Thyroid gland (tissue), 4 donors: Measurements from ENCODE around the gene TSPAN7. TPM values are rescaled to one million over a fixed set of nuclear protein-coding genes. Genes with fewer than 3 reads are reported as not detected.

Source experiments
- DNase-seq, 2 donors: peaks; one replicate each; pipeline ENCODE4 v3.0.0-alpha.2; 2019
- H3K27ac ChIP-seq, 3 donors: fragments of 200-600 bp; sonication (generic); 1 replicate in 2 of 3; 2 replicates in 1 of 3; pipeline ENCODE4 v1.5.1; 2016 to 2019; ENCODE audit warnings: mild to moderate bottlenecking in 1 of 3, moderate library complexity in 1 of 3
- H3K27me3 ChIP-seq: fragments of 200-600 bp; sonication (generic); one replicate; pipeline ENCODE4 v1.5.1; 2019
- H3K36me3 ChIP-seq, 2 donors: fragments of 200-600 bp; sonication (generic); one replicate each; pipeline ENCODE4 v1.5.1; 2016 to 2019
- H3K4me1 ChIP-seq, 2 donors: fragments of 200-600 bp; sonication (generic); one replicate each; pipeline ENCODE4 v1.5.1; 2017 to 2019
- H3K4me3 ChIP-seq, 3 donors: fragments of 200-600 bp; sonication (generic); replicated peaks in 1 of 3; 1 replicate in 2 of 3; 2 replicates in 1 of 3; pipeline ENCODE4 v1.5.1; 2016; ENCODE audit warnings: mild to moderate bottlenecking in 1 of 3
- H3K9me3 ChIP-seq: fragments of 200-600 bp; sonication (generic); one replicate; pipeline ENCODE4 v1.5.1; 2017
- POLR2A ChIP-seq, 2 donors: fragments of 450-650 bp; IDR thresholded peaks; one replicate each; pipeline ENCODE4 v1.6.1; 2017; ENCODE audit warnings: antibody characterized with exemption in 2 of 2, mild to moderate bottlenecking in 2 of 2, moderate library complexity in 1 of 2
- WGBS, 2 donors: methylation state at CpG; one replicate each; pipeline ENCODE4 v1.1.5; 2017; 5-methylcytosine and 5-hydroxymethylcytosine counted together
- intact Hi-C: fragments of 100-400 bp; cut with DNase I; formaldehyde crosslinking; loops from one replicate; pipeline ENCODE4 v1.15.1; 2023
- total RNA-seq, 4 donors: library from RNA; depleted of rRNA; stranded (reverse); fragments of >200 nt; gene quantifications; one replicate each; pipeline ENCODE4 v1.2.3, GENCODE V29; 2016
- TF ChIP-seq, protein P1 (sequence below), 6 experiments: fragments of 200-600 bp in 3 of 6; fragments of 450-650 bp in 3 of 6; sonication (generic) in 3 of 6; IDR thresholded peaks; one replicate each; pipeline ENCODE4 v1.5.1; 2016 to 2019; ENCODE audit warnings: antibody characterized with exemption in 6 of 6, mild to moderate bottlenecking in 2 of 6, inconsistent platforms in 1 of 6, moderate library complexity in 1 of 6

Gene TSPAN7
- total RNA-seq, 4 donors from 2014 or later, result 38.1 to 66.2 (median 55.2) TPM

DNA sequence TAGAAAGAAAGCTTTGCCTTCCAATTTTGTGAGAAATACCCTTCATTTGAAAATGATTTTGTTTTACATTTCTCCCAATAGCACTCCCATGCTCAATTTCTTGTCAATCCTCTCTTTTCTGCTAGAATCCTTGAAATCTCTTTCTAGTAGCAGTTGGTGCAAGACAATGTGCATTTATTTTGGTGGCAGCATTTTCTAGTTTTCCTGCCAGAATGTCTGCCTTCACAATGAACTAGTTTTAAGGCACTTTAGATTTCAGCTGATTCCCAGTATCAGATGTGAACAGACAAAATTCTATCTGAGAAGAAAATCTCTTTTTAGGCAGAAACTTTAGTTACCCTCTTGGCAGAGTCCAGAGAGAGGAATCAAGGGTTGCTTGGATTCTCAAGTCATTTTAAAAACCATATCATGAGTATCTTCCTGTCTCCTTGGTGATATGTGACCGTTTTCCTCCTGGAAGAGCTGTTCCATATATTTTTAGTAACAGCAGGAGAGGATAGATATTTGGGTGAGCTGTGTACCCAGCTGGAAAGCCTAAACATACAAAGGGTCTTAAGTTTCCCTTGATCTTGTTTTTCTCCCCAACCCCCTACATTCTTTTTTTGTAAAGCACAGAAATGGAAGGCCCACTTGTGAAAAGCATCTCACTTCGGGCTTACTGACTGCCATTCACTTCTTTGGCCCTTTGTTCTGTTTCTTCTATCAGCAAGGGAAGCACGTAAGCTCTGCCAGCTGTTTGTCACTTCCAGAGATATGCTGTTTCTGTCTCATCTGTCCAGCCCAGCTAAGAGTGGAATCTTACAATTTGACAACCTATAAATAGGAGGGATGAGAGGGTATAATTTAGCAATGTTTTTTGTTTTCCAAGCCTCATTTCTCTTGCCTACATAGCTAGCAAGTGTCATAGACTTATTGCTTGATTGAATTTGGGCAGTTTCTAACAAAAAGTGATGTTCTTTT, 38.7 kb downstream of the TSPAN7 start:
- Histone ChIP-seq H3K36me3 (no peaks in the 10 kb centered on the region), H3K4me1 (peaks cover 0 to 5% of the 10 kb centered on the region in 2 donors), H3K27me3 (no peaks in the 10 kb centered on the region), H3K9me3 (no peaks in the 10 kb centered on the region), H3K27ac (no peak overlapping the region), H3K4me3 (no peak overlapping the region)
- intact Hi-C loops, result no loop called here
- DNase-seq, result no peak
- TF ChIP-seq, protein P1, sequence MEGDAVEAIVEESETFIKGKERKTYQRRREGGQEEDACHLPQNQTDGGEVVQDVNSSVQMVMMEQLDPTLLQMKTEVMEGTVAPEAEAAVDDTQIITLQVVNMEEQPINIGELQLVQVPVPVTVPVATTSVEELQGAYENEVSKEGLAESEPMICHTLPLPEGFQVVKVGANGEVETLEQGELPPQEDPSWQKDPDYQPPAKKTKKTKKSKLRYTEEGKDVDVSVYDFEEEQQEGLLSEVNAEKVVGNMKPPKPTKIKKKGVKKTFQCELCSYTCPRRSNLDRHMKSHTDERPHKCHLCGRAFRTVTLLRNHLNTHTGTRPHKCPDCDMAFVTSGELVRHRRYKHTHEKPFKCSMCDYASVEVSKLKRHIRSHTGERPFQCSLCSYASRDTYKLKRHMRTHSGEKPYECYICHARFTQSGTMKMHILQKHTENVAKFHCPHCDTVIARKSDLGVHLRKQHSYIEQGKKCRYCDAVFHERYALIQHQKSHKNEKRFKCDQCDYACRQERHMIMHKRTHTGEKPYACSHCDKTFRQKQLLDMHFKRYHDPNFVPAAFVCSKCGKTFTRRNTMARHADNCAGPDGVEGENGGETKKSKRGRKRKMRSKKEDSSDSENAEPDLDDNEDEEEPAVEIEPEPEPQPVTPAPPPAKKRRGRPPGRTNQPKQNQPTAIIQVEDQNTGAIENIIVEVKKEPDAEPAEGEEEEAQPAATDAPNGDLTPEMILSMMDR (IDR thresholded peaks at IDR 0.05), result no peak
- TF ChIP-seq POLR2A (IDR thresholded peaks at IDR 0.05), result no peak
- 29% methylated on average over 3 of the region's 3 CpGs for WGBS, 2 donors

DNA sequence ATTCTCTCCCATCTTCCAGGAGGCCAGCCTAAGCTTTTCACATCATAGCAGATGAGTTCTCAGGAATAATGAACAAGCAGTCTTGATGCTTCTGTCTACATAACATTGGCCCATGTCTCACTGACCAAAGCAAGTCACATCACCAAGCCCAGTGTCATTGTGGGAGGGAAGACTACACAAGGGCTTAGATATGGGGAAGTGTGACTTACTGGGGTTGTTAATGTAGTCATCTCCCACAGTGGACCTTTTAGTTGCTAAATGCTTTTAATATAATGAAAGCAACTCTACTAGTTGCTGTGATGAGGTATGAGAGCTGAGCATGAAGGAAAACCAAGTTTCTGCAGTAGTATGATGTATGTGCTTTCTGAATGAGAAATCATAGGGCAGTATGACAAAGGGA, 40.5 kb downstream of the TSPAN7 start:
- intact Hi-C loops, result no loop called here
- no peak for DNase-seq
- no peak for TF ChIP-seq POLR2A (IDR thresholded peaks at IDR 0.05)
- TF ChIP-seq, protein P1 (IDR thresholded peaks at IDR 0.05), result no peak
- Histone ChIP-seq H3K27ac (no peak overlapping the region), H3K4me3 (no peak overlapping the region), H3K9me3 (no peaks in the 10 kb centered on the region), H3K27me3 (no peaks in the 10 kb centered on the region), H3K4me1 (peaks cover 0 to 5% of the 10 kb centered on the region in 2 donors), H3K36me3 (no peaks in the 10 kb centered on the region)

DNA sequence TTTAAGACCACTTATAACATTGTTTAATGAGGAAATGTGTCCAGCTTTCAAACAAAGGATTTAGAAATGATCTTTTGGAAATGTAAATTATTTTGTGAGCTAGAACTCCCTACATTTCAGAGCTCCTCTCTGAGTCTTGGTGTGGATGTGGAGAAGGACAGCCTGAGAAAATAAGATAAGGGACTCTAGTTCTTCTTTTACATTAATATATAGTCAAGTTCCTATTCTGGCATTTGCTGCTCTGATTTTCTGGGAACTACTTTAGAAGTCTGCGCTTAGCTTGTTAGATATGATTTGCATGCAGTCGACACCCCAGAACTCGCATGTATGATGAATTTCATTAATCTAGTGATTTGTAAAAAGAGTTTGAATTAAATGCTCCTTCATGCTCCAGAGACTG, 45.5 kb downstream of the TSPAN7 start:
- 92 to 97% methylated on average over 3 of the region's 3 CpGs for WGBS, 2 donors

DNA sequence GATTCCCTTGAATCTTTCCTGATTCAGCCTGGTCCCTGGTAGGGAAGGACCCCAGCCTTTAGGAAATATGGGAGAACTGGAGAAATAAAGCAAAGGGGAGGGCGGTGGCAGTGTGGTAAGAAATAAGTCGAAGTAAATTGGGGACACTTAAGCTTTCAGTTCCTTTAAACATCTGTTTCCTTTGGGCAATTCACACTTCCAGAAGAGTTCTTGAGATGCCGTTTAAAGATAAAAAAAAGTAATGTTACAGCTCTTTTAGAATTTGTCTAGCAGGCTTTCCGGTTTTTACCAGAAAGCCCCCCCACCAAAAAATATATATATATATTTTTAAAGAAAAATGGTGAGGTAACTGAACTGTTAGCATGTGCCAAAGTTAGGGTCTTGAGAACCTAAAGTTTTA, 46.6 kb downstream of the TSPAN7 start:
- no peak for DNase-seq
- Histone ChIP-seq H3K27ac (no peak overlapping the region), H3K4me3 (no peak overlapping the region), H3K36me3 (no peaks in the 10 kb centered on the region), H3K9me3 (no peaks in the 10 kb centered on the region), H3K4me1 (no peaks in the 10 kb centered on the region), H3K27me3 (no peaks in the 10 kb centered on the region)
- WGBS, 2 donors, result 34 to 36% methylated on average over 4 of the region's 4 CpGs
- intact Hi-C loops, result no loop called here
- no peak for TF ChIP-seq POLR2A (IDR thresholded peaks at IDR 0.05)
- TF ChIP-seq, protein P1 (IDR thresholded peaks at IDR 0.05), result no peak

More for the DNA sequence above, 45.5 kb downstream of the TSPAN7 start:
- no peaks in the 10 kb centered on the region for H3K27me3 ChIP-seq
- no peaks in the 10 kb centered on the region for H3K9me3 ChIP-seq
- no peaks in the 10 kb centered on the region for H3K4me1 ChIP-seq
- no peak overlapping the region for H3K27ac ChIP-seq
- H3K4me3 ChIP-seq, result no peak overlapping the region
- DNase-seq, result no peak
- no peak for TF ChIP-seq POLR2A (IDR thresholded peaks at IDR 0.05)
- TF ChIP-seq, protein P1 (IDR thresholded peaks at IDR 0.05), result no peak
- intact Hi-C loops, result no loop called here
- no peaks in the 10 kb centered on the region for H3K36me3 ChIP-seq

DNA sequence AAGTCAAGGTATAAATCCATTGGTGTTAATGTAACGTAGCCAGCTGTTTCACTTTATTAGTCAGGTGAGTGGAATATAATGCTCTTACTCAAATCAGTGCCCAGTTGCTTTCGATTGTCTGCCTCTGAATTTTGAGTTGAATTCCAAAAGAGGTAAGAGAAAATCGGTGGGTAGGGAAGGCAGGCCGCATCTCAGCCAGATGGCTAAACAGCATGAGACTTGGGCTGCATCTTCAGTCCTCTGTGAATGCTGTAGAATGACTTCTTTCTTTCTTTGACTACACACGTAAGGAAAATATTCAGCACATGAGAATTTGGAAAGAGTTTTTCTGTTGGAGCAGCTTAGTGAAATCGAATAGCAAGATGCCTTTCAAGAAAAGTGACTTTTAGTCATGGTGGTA, 49.5 kb downstream of the TSPAN7 start:
- Histone ChIP-seq H3K4me3 (no peak overlapping the region), H3K4me1 (peaks cover 0 to 5% of the 10 kb centered on the region in 2 donors), H3K27ac (no peak overlapping the region), H3K9me3 (no peaks in the 10 kb centered on the region), H3K36me3 (no peaks in the 10 kb centered on the region), H3K27me3 (no peaks in the 10 kb centered on the region)
- WGBS, 2 donors, result 74 to 80% methylated on average over 6 of the region's 6 CpGs
- DNase-seq, result no peak
- intact Hi-C loops, result no loop called here
- TF ChIP-seq, protein P1 (IDR thresholded peaks at IDR 0.05), result no peak
- TF ChIP-seq POLR2A (IDR thresholded peaks at IDR 0.05), result no peak
